Breast epithelium (tissue), 3 donors: Measurements from ENCODE around the gene ADAMTSL4.

Experiments used
- POLR2A ChIP-seq: fragments of 450-650 bp; IDR thresholded peaks from one replicate; pipeline ENCODE4 v1.6.1; 2016; ENCODE audit warnings: antibody characterized with exemption, mild to moderate bottlenecking, moderate library complexity
- TF ChIP-seq, protein P1 (sequence below), 3 donors: fragments of 450-650 bp; IDR thresholded peaks; one replicate each; pipeline ENCODE4 v1.5.1; 2016 to 2017; ENCODE audit warnings: antibody characterized with exemption in 3 of 3, mild to moderate bottlenecking in 3 of 3, moderate library complexity in 3 of 3

GRCh38 chr1:150515328-150516049 lies 33.7 kb upstream of the ADAMTSL4 start, which contains the start of gene FALEC:
- TF ChIP-seq, protein P1, sequence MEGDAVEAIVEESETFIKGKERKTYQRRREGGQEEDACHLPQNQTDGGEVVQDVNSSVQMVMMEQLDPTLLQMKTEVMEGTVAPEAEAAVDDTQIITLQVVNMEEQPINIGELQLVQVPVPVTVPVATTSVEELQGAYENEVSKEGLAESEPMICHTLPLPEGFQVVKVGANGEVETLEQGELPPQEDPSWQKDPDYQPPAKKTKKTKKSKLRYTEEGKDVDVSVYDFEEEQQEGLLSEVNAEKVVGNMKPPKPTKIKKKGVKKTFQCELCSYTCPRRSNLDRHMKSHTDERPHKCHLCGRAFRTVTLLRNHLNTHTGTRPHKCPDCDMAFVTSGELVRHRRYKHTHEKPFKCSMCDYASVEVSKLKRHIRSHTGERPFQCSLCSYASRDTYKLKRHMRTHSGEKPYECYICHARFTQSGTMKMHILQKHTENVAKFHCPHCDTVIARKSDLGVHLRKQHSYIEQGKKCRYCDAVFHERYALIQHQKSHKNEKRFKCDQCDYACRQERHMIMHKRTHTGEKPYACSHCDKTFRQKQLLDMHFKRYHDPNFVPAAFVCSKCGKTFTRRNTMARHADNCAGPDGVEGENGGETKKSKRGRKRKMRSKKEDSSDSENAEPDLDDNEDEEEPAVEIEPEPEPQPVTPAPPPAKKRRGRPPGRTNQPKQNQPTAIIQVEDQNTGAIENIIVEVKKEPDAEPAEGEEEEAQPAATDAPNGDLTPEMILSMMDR (IDR thresholded peaks at IDR 0.05): peak in 2 of 3 donors; percentile 22 to 30
- no peak for TF ChIP-seq POLR2A
